NCI-H187 (cell line): ENCODE results near the gene TBL2.
"Not testable (repeated sequence)": the region's sequence is repeated elsewhere in the genome, so short reads cannot be mapped to it uniquely, and the experiment has no call there.

Experiments used
- DNase-seq, 2 experiments: peaks; one replicate each; lab custom pipeline; 2025; lab: John Stamatoyannopoulos, UW

TBL2 gene

DNA sequence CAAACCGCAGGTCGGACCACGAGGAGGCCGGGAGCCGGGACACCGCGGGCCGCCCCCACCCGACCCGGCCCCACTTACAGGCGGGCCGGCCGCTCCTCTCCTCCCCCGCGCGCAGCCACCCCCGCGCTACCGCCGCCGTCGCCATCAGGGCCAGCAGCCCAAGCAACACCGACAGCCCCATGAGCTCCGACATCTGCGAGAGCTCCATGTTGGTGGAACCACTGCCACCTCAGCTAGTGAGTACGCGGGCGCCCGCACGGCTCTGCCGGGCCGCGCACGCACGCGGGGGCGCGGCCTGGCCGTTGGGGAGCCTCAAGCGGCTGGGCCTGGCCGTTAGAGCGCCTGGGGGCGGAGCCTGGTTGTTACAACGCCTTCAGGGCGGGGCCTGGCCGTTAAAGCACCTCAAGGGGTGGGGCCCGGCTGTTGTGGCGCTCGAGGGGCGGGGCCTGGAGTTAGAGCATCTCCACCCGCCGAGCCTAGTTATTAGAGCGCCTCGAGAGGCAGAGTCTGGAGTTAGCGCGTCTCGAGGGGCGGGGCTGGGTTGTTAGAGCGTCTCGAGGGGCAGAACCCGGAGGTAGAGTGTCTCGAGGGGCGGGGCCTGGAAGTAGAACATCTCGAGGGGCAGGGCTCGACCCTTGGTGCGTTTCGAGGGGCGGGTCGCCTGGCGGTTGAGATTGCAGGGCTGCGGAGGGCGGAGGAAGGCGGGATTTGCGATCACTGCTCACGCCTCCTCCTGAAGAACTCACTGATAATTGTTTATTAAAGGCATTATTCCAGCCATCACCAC, at the start of gene TBL2:
TBL2 (minus strand) TSS at position 238 of the 787 bp plus-strand sequence; CDS start at position 208, 30 bp downstream.
- DNase-seq, result peak; percentile 98 to 100

GRCh38 chr7:73626814-73627213, 48.4 kb upstream of the TBL2 start:
- no peak for DNase-seq

- no peak for DNase-seq
Measured at GRCh38 chr7:73625276-73625675, 46.9 kb upstream of the TBL2 start.

DNA sequence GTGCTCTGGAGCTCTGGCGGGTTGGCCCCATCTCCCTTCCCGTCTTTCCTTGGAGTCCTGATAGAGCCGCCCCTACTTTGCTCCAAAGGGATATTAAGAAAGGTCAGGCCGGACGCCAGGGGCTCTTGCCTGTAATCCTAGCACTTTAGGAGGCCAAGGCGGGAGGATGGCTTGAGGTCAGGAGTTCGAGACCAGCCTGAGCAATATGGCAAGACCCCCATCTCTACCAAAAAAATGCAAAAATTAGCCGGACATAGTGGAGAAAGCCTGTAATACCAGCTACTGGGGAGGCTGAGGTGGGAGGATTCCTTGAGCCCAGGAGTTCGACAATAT, 46.3 kb upstream of the TBL2 start:
- no peak for DNase-seq

DNA sequence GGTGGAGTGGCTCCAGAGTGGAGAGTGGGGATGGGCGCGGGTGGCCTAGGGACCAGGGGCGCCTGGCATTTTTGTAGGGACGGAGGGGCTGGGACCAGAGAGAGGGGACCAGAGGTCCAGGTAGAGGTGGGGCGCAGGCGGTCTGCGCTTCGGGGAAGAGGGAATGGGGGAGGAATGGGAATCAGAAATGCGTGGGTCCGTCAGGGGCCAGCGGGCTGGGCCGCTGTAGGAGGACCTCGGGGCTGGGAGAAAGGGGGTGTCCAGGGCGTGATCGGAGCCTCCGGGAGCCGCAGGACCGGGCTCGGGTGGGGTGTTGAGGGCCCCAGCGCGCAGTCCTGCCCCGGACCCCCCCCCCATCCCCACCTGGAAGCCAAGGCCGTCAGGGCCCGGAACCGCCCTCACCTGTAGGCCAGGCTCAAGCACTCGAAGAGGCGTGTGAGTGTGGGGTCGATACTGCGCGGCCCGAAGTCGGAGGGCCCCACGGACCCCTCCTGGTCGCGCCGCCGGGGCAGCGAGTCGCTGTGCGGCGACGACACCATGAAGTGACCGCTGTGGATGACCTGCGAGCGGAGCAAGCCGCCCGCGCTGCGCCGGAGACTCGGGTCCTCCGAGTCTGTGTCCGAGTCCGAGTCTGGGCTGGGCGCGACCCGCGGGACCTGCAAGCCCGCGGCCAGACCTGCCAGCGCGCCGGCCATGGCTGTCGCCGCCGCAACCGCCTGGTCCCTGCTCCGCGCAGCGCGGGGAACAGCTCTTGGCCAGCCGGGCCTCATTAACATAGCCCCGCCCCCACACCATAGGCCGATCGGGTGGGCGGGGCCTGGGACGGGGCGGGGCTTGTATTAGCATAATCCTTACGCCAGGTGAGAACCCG, 45.7 kb upstream of the TBL2 start, which contains the start of gene MLXIPL:
MLXIPL (minus strand) TSS at position 725 of the 871 bp plus-strand sequence; CDS start at position 695, 30 bp downstream.
- peak; percentile 88 to 90 for DNase-seq

- DNase-seq, result no peak
Measured at GRCh38 chr7:73622909-73623797, 44.8 kb upstream of the TBL2 start.

DNA sequence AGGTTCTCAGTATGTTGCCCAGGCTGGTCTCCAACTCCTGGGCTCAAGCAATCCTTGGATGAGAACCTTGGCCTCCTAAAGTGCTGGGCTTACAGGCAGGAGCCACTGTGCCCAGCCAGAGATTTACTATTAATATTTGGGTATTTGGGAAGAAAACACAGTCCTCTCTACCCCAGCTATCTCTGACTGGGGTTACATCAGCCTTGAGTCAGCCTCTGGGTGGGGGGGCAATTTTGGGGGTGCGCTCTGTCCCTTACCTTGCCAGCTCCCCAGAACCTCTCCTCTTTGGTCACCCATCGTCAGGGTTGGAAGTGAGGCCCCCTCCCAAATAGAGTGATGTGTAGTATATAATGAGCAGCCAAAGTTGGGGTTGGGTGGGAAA, 44.1 kb upstream of the TBL2 start:
- DNase-seq, result no peak

DNA sequence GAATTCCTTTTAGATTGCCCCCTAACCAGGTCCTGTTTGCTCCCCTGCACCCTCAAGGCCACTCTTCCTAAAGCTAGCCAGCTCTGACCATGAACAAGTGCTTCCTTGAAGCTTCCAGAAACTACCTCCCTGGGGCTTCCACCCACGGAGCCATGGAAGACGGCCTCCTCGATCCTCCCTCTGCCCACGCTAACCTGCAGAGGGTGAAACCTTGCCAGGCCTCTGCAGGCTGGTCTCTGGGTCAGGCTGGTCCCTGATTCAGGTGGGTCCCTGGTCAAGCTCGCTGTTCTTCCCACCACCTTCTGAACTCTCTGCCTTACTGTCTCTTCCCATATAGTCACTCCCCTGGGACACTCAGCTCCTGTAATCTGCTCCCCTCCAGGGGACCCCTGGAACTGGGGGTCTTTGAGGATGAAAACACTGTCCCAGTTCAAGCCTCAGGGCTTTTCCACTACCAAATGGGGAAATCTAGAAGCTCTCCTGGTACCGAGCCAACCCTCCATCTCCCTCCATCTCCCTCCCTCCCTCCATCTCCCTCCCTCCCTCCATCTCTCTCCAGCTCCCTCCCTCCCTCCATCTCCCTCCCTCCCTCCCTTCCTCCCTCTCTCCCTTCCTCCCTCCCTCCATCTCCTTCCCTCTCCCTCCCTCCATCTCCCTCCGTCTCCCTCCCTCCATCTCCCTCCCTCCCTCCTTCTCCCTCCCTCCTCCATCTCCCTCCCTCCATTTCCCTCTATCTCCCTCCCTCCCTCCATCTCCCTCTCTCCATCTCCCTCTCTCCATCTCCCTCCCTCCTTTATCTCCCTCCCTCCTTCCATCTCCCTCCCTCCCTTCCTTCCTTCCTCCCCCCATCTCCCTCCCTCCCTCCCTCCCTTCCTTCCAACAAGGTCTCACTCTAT, 43.0 kb upstream of the TBL2 start:
- DNase-seq, result no peak

- not testable (repeated sequence) for DNase-seq
Measured at GRCh38 chr7:73619394-73619793, 41.0 kb upstream of the TBL2 start.

DNA sequence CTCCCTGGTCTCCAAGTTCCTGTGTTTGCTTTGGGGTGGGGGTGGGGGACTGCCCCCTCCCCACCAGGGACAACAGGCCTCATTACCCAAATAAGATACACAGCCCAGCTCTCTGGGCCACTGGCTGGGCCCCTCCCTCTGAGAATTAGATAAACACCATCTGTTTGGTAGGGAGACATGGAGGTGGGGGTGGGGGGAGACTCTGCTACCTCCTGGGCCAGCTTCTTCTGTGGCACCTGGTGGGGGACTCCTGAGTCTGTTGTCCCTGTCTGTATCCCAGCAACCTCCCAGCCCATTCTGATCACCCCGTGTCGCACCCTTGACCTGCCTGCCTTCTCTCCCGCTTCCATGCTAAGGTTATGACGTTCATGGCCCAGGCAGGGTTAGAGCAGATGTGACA, 40.2 kb upstream of the TBL2 start:
- no peak for DNase-seq

DNA sequence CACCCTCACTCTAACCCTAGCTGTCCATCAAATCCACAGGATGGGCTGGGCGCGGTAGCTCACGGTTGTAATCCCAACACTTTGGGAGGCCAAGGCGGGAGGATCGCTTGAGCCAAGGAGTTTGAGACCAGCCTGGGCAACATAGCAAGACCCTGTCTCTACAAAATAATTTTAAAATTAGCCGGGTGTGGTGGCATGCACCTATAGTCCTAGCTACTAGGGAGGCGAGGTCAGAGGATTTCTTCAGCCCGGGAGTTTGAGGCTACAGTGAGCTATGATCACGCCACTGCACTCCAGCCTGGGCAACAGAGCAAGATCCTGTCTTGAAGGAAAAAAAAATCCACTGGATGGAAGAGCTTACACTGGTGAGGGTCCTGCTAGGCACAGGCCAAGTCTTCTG, 39.1 kb upstream of the TBL2 start:
- not testable (repeated sequence) for DNase-seq

DNA sequence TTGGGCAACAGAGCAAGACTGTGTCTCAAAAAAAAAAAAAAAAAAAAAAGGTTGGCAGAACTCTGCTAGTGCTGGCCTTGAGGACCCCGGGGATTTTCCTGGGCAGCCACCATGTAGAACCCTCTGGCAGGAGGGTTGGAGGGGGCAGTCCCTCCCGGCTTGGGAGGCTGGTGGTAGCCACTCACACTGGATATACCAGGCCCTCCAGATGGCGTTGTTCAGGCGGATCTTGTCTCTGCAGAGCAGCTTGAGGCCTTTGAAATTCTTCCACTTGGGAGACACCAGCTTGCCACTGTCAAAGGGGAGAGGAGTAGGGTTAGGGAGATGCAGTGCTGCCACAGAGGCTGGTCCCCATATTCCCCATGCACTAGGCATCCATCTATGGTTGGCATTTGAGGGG, 37.5 kb upstream of the TBL2 start:
- no peak for DNase-seq

DNA sequence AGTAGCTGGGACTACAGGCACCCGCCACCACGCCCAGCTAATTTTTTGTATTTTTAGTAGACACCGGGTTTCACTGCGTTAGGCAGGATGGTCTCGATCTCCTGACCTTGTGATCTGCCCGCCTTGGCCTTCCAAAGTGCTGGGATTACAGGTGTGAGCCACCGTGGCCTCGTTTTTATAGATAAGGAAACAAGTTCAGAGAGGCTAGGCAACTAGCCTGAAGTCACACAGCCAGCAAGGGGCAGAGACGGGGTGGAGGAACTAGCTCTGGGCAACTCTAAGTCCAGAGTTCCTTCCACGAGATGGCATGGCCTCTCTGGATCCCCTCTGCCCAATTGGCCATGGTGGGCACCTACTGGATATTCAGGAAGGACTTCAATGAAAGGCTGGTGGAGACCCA, 36.6 kb upstream of the TBL2 start:
- DNase-seq, result not testable (repeated sequence)

GRCh38 chr7:73613954-73614735, 35.8 kb upstream of the TBL2 start:
- no peak for DNase-seq

DNA sequence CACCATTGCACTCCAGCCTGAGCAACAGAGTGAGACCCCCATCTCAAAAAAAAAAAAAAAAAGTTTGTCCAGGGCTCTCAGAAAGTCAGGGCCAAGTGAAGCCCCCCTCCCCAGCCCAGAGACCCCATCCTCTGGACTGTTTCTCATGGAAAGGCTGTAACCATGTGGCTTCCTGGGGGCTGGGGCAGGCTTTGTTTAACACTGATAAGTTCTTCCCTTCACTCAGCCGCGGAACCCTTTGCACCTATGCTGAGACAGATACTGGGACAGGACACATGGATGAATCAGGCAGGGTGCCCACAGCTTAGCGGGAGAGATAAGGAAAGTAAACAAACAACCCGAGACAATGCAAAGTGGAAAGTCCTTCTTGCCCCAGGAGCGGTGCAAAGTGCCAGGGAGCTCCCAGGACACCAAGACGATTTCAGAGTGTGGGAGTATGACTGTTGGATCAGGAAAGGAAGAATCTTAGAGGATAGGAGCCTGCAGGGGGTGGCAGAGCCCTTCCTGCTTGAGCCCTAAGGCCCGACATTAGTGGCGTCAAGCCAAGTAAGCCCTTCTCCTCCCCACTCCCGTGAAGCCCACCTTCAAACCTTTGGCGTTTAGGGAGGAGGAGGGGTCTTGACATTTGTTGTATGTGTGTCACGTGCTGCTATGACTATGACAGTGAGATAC, 34.4 kb upstream of the TBL2 start:
- DNase-seq, result no peak

- DNase-seq, result no peak
Measured at GRCh38 chr7:73611017-73611555, 32.7 kb upstream of the TBL2 start.

- DNase-seq, result no peak
Measured at GRCh38 chr7:73610105-73610504, 31.7 kb upstream of the TBL2 start.

DNA sequence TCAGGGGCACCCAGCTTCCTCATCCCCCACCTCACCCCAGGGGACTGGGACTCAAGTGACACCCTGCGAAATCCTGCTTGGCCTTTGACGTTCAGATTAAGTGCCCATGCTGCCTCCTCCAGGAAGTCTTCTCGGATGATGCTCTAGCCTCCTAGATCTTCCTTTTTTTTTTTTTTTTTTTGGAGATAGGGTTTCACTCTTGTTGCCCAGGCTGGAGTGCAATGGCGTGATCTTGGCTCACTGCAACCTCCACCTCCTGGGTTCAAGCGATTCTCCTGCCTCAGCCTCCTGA, 29.3 kb upstream of the TBL2 start:
- DNase-seq, result not testable (repeated sequence)
